DMS 273 (cell line): Measurements from ENCODE around the gene INCENP.
A peak's percentile ranks its signal among the peaks of the same experiment; 100 is the strongest.
"Not testable (repeated sequence)": the region's sequence is repeated elsewhere in the genome, so short reads cannot be mapped to it uniquely, and the experiment has no call there.

Source experiments
- DNase-seq: peaks from one replicate; lab custom pipeline; 2025; ENCODE audit not compliant: unreplicated experiment; lab: John Stamatoyannopoulos, UW

INCENP gene

DNA sequence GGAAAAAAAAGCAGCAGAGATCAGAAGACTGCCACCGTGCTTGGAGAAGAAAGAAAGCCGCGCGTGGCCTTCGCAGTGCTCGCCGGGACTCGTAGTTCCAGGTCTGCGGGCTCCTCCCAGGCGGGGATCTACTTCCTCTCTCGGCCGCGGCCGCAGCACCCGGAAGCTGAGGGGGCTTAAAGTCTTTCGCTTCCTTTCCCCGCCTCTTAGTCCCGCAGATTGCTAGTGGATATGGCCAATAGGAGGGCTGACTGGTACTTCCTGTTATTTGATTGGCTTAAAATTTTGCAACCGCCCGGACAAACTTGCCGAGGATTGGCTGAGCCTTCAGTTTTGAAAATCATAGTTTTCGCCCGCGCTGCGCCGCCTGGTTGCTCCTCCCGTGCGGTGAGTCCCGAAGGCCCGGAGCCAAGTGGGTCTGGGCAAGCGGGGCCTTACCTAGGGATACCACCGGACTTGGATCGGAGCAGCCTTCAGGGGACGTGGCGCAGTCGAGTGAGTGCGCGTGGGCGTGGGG is at the start of gene INCENP:
Gene INCENP (plus strand): TSS at position 343 of the 517 bp plus-strand sequence. CDS start 4,151 bp downstream, outside the sequence.
- peak; percentile 98 for DNase-seq

DNA sequence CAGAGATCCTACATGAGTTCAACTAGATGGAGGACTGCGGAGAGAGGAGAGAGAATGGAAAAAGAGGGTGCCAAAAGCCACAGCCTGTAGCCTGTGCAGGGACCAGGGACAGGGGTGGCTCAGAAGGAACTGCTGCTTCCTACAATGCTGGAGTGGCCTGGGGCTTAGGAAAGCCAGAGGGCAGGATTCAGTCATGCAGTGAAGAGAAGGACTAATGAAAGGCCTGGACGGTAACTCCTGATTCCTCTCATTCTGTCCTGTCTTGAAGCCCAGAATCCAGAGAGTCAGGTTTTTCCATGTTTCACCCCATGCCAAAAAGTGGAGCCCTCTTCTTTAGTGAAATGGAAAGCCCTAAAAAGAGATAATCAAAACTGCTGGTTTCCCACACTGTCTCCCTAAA is 48.4 kb upstream of the INCENP start:
- no peak for DNase-seq

DNA sequence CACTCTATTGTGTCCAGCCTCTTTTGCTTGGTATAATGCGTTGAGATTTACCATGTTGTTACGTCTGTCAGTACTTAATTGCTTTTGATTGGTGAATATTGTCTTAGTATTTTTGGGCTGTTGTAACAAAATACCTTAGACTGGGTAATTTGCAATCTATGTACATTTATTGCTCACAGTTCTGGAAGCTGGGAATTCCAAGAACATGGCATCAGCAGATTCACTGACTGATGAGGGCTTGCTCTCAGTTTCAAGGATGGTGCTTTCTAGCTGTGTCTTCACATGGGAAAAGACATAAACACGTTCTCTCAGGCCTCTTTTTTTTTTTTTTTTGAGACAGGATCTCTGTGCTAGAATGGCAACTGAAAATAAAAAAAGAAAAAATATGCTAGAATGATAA is 46.7 kb upstream of the INCENP start:
- DNase-seq, result no peak

DNA sequence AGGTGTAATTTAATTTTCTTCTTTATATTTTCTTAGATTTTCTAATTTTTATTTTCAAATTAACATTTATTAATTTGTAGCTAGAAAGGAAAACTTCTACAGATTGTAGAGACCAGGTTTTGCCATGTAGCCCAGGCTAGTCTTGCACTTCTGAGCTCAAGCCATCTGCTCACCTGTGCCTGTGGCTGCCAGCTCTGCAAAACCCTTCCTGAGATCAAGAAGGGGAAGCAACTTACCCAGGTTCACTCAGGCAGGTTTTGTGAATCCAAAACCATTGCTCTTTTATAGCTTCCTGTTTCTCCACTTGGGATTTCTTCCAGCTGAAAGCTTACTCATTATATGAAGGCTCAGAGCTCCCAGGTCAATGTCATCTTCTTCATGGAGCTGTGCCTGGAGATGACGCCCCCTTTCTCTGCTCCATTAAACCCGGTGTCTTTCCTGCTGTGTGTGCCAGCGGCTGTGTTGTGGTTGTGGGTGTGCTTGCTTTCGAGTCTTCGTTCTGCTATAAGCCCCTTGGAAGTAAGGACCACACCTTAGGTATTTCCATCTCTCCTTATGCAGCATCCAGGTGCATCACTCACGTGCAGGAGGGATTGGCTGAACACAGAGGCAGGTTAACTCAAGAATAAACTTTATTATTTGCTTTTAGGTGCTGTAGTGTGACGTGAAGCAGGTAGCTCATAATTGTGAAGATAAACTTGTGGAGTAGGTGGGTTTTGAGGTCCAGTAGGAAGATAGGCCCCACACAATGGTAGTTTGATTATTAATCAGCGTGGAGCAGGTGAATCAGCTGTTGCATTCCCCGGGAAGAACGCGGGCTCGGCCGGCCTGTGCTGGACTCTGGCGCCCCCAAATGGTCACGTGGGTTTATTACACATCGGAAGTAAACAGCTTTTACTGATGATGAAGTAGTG is 42.2 kb upstream of the INCENP start:
- DNase-seq, result peak; percentile 64

DNA sequence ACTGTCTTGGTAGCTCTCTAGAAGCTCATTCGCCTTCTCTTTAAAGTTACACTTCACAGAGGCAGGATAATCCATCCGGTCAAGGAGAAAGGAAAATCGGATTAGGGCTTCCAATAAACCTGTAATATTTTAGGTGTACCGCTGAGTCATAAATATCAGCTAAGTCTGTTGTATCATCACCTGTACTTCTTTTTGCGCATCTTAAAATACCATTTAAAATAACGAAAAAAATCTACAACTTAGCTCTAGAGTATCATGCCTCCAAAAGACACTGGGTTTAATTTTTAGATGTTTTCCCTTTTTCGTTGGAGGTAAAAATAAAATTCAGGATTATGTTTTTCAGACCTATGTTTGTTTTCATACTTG is 41.5 kb upstream of the INCENP start:
- no peak for DNase-seq

DNA sequence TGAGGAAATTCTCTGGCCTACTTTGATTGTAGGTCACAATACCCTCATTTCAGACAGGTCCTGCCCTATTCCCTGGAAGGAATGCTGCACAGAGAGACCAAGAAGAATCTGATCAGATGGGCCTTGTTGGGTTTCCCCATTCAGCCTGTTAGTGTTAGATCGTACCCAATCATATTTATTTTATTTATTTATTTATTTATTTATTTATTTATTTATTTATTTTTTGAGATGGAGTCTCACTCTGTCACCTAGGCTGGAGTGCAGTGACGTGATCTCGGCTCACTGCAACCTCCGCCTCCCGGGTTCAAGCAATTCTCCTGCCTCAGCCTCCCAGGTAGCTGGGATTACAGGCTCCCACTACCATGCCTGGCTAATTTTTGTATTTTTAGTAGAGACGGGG is 39.0 kb upstream of the INCENP start:
- DNase-seq, result not testable (repeated sequence)

DNA sequence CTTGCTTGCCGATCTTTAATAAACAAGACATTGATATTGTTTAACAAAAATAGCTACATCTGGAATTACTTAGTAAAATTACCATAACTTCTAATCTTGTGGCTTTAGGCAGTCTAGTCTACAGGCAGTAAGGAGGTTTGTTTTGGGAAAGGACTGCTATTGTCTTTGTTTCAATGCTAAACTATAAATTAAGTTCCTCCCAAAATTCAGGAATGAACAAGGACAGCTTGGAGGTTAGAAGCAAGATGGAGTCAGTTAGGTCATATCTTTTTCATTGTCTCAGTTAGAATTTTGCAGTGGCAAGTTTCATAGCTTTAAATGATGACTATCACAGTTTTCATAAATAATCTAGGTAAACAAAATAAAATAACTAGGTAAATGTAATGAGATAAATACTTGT is 36.1 kb upstream of the INCENP start:
- no peak for DNase-seq

DNA sequence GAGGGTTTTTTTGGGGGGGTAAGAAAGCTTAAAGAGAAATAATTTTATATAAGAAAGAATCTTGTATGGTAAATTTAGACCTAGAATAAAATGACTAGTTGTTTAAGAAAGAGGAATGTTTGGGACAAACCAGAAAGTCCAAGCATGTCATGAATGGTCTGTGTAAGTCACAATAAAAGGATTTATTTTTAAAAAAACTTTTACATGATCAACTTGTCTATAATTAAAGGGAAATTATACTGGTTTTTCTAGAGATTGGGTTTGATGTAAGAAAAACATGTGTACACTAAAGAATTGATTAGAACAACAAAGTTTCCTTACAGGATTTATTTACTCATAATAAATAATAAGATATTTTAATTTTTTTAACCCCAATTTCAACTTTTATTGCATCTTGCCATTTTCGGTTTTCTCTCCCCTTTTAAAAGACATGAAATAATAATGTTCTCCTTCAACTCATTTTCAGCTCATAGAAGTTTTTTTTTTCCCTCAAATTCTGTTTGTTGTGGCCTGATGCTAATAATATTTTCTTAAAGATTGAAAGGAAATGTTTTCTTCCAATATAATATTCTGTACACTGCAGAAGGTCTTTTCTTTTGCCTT is 35.4 kb upstream of the INCENP start:
- DNase-seq, result peak; percentile 19

DNA sequence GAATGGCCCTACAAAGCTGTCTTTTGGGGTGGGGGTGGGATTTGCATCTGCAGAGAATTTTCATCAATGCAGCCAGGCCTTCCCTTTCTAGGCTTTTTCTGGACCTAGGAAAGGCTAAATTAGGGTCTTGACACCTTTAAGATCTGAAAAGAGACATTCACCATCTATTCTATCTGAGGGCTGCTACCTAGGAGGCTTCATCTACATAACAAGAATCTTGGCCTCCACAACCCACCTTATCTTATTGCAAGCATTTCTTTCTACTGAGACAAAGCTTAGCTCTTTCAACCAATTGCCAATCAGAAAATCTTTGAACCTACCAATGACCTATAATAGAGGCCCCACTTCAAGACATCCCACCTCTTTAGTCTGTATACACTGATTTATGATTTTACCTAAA is 20.7 kb upstream of the INCENP start:
- DNase-seq, result no peak

DNA sequence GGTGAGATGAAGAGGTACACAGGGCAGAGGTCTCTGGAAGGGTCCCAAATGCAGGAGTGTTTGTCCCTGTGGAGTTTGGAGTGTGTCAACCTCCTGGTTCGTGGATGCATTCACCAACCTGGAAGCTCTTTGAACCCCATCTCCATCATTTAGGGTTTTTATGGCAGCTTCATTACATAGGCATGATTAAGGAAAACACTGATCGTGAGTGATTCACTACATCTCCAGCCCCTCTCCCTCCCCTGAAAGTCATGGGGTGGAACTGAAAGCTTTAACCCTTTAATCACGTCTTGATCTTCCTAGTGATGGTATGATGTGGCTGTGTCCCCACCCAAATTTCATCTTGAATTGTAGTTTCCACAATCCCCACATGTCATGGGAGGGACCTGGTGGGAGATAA is 19.8 kb upstream of the INCENP start:
- no peak for DNase-seq

DNA sequence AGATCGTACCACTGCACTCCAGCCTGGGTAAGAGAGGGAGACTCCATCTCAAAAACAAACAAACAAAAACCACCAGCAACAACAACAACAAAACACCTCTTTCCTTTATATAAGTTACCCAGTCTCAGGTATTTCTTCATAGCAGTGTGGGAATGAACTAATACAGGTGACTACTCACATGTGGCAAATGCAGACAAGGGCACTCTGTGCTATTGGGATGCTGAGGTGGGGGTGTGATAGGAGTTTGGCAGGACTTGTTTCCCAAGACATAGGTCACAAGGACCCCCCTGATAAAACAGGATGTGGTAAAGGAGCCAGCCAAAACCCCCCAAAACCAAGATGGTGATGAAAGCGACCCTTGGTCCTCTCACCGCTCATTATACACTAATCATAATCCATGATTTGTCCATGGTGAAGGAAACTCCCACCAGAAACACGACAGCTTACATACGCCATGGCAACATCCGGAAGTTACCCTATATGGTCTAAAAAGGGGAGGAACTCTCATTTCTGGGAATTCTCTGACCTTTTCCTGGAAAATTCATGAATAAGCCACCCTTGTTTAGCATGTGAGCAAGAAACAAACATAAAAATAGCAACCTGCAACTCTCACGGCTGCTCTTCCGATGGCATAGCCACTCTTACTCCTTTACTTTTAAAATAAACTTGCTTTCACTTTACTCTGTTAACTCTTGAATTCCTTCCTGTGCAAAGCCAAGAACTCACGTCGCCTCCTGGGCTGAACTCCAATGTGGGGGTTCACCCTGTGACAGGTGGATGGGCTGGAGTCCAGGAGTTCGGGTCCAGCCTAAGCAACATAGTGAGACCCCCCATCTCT is 18.8 kb upstream of the INCENP start:
- DNase-seq, result no peak

DNA sequence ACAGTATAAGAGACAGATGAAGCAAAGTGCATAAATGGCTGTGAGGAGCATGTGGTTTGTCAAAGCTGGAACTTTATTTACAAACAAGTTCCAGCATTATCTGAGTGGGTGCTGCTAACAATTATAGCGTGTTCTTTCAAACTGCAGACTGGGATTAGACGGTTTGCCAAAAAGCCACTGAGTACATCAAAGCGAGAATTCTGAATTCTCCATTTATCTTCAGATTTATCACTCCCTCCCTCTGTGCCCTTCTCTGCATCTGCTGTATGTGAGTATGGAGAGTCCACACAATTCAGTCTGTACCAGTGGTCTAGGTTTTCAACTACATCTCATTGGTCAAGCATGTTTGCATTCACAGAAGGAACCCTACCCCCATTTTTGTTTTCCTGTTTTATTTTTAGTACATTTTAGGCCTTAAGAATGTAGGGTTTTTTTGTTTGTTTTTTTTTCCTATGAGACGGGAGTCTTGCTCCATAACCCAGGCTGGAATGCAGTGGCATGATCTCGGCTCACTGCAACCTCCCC is 18.1 kb upstream of the INCENP start:
- no peak for DNase-seq

DNA sequence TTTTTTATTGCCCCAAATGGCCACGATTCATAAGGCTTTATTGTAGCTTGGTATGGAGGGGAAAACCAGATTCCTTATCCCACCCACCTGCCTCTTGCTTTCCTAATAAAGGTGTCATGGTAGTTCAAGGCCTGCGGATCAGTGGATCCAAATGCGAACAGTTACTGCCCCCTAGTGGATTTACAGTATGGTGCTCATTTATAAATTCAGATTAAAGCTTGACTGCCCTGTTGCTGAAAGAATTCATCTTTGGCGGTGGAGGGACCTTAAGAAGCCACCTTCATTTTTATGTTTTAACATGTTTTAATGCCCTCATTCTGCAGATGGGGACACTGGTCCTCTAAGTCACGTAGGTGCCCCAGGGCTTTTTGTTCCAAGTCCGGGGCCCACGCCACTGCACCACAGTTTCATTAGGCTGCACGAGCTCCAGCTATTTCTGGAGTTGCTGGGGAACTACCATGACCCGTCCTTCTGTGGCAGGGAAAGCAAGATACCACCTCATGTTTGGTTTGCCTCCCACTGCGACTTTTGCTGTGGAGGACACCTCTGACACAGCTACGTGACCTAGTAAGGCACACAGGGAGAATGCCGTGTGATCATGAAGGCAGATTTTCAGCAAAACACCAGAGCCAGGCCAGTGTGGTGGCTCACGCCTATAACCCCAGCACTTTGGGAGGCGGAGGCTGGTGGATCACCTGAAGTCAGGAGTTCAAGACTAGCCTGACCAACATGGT is 15.6 kb upstream of the INCENP start:
- peak; percentile 77 for DNase-seq

DNA sequence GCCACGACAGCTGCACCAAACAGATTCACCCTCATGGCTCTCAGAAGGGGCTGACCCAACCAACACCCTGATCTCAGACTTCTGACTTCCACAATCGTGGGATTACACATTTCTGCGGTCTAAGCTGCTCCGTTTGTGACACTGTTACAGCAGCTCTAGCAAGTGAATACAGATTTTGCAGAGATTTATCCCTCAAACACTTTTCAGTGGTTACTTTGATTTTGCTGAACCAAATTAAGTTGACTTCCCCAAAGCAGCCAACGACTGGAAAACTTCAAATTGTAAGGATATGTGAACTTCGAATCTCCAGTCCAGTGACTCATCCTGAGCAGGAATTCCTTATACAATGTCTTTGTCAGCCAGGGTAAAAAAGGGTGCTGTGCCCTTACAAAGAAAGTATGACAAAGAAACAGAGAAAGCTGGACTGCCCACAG is 14.8 kb upstream of the INCENP start:
- DNase-seq, result no peak

DNA sequence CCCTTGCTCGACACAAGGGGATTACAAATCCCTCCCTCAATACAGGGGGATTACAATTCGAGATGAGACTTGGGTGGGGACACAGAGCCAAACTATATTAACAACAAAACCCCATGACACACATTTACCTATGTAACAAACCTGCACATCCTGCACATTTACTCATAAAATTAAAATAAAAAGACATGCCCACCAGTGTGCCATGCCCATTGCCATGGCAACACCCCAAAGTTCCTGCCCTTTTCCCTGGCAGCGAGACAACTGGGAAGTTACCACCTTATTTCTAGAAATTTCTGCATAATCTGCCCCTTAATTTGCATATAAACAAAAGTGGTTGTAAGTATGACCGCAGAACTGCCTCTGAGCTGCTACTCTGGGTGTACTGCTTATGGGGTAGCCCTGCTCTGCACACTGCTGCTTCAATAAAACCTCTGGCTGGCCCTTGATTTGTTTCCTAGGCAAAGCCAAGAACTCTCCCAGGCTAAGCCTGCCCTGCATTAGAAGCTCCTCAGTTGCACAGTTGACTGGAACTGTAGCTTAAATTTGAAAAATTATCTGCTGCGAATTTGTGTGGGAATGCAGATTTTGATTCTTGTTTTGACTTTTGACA is 8.6 kb upstream of the INCENP start:
- no peak for DNase-seq

DNA sequence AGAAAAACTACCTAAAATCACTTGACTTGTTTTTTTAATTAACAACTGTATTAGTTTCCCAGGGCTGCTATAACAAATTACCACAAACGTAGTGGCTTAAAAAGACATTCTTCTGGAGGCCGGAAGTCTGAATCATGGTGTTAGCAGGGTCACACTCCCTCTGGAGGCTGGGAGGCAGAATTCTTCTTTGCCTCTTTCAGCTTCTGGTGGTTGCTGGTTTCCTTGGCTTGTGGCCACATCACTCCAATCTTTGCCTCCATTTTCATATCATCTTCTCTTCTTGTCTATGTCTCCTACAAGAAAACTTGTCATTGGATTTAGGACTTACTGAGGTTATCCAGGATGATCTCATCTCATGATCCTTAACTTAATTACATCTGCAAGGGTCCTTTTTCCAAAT is 7.4 kb upstream of the INCENP start:
- no peak for DNase-seq

DNA sequence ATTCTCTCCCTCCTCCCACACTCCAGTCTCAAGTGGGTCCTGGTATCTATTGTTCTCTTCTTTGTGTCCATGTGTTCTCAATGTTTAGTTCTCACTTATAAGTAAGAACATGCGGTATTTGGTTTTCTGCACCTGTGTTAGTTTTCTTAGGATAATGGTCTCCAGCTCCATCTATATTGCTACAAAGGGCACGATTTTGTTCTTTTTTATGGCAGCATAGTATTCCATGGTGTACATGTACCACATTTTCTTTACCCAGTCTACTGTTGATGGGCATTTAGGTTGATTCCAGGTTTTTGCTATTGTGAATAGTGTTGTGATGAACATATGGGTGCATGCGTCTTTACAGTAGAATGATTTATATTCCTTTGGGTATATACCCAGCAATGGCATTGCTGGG is 4.2 kb upstream of the INCENP start:
- DNase-seq, result no peak

DNA sequence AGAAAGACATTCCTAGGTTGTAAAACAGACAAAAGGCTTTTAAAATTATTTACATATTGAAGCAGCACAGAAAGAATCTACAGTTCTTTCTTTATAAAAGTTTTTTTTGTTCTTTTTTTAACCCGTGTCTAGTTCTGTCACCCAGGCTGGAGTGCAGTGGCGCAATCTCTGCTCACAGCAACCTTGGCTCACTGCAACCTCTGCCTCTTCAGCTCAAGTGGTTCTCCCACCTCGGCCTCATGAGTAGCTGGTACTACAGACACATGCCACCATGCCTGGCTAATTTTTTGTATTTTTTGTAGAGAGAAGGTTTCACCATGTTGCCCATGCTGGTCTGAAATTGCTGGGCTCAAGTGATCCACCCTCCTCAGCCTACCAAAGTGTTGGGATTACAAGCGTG is 3.8 kb upstream of the INCENP start:
- no peak for DNase-seq

DNA sequence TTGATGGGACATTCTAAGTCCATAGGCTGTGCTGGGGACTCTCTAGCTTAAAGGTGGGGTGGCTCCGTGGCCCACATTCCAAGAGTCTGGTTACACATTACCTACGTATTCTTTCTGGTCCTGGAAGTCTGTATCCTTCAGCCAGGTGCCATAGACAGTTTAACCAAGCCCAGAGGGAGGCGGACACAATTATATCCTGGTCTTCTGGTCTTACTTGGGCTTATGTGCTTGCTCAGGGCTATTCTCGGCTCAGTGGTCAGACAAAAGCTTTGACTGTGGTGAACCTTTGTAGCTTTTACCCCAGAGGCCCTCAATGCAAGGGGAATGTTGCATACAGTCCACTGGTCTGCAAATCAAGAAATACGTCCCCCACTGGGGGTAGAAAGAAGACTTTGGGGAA is 3.4 kb upstream of the INCENP start:
- no peak for DNase-seq

DNA sequence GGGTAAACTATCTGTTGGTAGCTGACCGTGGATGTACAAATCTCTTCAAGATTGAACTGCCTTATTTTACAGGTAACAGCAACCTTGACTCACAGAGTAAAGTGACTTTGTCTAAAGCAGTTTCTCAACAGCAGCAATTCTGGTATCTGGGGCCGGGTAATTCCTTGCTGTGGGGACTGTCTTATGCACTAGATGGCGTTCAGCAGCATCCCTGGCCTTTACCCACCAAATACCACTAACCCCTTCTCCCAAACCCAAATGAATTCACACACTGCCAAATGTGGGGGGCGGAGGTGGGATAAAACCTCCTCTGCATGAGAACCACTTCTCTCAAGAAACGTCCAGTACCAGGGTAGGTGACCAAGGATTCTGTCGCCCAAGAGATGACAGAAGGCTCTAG is 1.7 kb upstream of the INCENP start:
- DNase-seq, result peak; percentile 38
